Activated T-cell treated with anti-CD3 and anti-CD28 coated beads for 48 hours (primary cell): ENCODE measurements around the gene CUX1.

Source experiments
- DNase-seq: peaks from one replicate; pipeline ENCODE4 v3.0.0-alpha.2; 2020; ENCODE audit warnings: low read depth

The CUX1 gene

GRCh38 chr7:102244601-102245000, 427.2 kb downstream of the CUX1 start:
- DNase-seq = no peak

- DNase-seq = no peak
Observed at GRCh38 chr7:102248081-102248455, 430.6 kb downstream of the CUX1 start.

- DNase-seq = no peak
Observed at GRCh38 chr7:102248456-102249395, 431.3 kb downstream of the CUX1 start.

GRCh38 chr7:102251531-102252365, 434.3 kb downstream of the CUX1 start:
- DNase-seq = no peak

- no peak for DNase-seq
Observed at GRCh38 chr7:102252366-102252982, 435.0 kb downstream of the CUX1 start.

- no peak for DNase-seq
Observed at GRCh38 chr7:102253066-102253972, 435.9 kb downstream of the CUX1 start.

- DNase-seq = no peak
Observed at GRCh38 chr7:102253973-102254370, 436.5 kb downstream of the CUX1 start.

GRCh38 chr7:102254521-102254920, 437.1 kb downstream of the CUX1 start:
- no peak for DNase-seq

- DNase-seq = no peak
Observed at GRCh38 chr7:102255501-102255900, 438.1 kb downstream of the CUX1 start.

- DNase-seq = no peak
Observed at GRCh38 chr7:102255916-102256315, 438.5 kb downstream of the CUX1 start.

- DNase-seq = no peak
Observed at GRCh38 chr7:102258073-102258748, 440.8 kb downstream of the CUX1 start.

GRCh38 chr7:102258749-102259107, 441.3 kb downstream of the CUX1 start:
- DNase-seq = no peak

- DNase-seq = no peak
Observed at GRCh38 chr7:102260856-102261255, 443.4 kb downstream of the CUX1 start.

GRCh38 chr7:102261451-102261850, 444.0 kb downstream of the CUX1 start:
- DNase-seq = no peak

GRCh38 chr7:102262546-102262945, 445.1 kb downstream of the CUX1 start:
- DNase-seq = no peak

GRCh38 chr7:102264367-102264891, 447.0 kb downstream of the CUX1 start:
- DNase-seq = no peak

- no peak for DNase-seq
Observed at GRCh38 chr7:102266541-102266940, 449.1 kb downstream of the CUX1 start.

- no peak for DNase-seq
Observed at GRCh38 chr7:102268635-102269034, 451.2 kb downstream of the CUX1 start.

- DNase-seq = no peak
Observed at GRCh38 chr7:102270178-102270887, 452.9 kb downstream of the CUX1 start.

- DNase-seq = no peak
Observed at GRCh38 chr7:102271158-102271798, 453.9 kb downstream of the CUX1 start.
